A549 (cell line): ENCODE measurements around the gene ACSL4. TPM values are rescaled to one million over a fixed set of nuclear protein-coding genes. Genes with fewer than 3 reads are reported as not detected.

ENCODE experiments used
- ATAC-seq, 2 experiments: fragments of 200-7000 bp in 1 of 2; fragments of >200 bp in 1 of 2; cut with Nextera tagmentation in 1 of 2; cut with Tn5 transposase in 1 of 2; 3 replicates each; pipeline versions ENCODE4 v1.8.0 to v1.9.1; 2018 to 2020; ENCODE audit warnings: mild to moderate bottlenecking in 1 of 2, moderate library complexity in 1 of 2
- CTCF ChIA-PET: fragments of 300-600 bp; sonication (Branson Sonifier 250); formaldehyde crosslinking; extraction: SDS; loops from one replicate; lab custom pipeline; 2021; ENCODE audit warnings: antibody characterized with exemption, inconsistent platforms; lab: Yijun Ruan, JAX
- POLR2A ChIA-PET: fragments of 350-600 bp; formaldehyde crosslinking; extraction: SDS; loops from one replicate; lab custom pipeline; 2021; ENCODE audit warnings: antibody characterized with exemption, inconsistent platforms; lab: Yijun Ruan, JAX
- DNase-seq, 2 experiments: peaks; one replicate each; pipeline versions ENCODE4 v3.0.0 to v3.0.0-alpha.2; 2011 to 2016; ENCODE audit warnings: low read depth in 1 of 2, low spot score in 1 of 2
- FAIRE-seq: peaks from 2 replicates; lab custom pipeline; 2011; peaks lifted over from hg19 to GRCh38; lab: Jason Lieb, UNC
- H3K27ac ChIP-seq, 2 experiments: fragments of >200 bp; sonication (Bioruptor Twin); formaldehyde crosslinking; 3 replicates each; pipeline ENCODE4 v1.5.1; 2016 to 2017
- H3K4me1 ChIP-seq: fragments of >200 bp; sonication (Bioruptor Twin); formaldehyde crosslinking; 3 replicates; pipeline ENCODE4 v1.6.1; 2016
- H3K4me2 ChIP-seq: fragments of >200 bp; sonication (Bioruptor Twin); formaldehyde crosslinking; 3 replicates; pipeline ENCODE4 v1.6.1; 2016
- H3K4me3 ChIP-seq: fragments of >200 bp; sonication (Bioruptor Twin); formaldehyde crosslinking; 3 replicates; pipeline ENCODE4 v1.5.1; 2016
- H3K9me3 ChIP-seq: fragments of >200 bp; sonication (Bioruptor Twin); formaldehyde crosslinking; 3 replicates; pipeline ENCODE4 v1.6.1; 2016
- CBX8 ChIP-seq: fragments of 200-600 bp; sonication (generic); IDR thresholded peaks from 2 replicates; pipeline ENCODE4 v1.6.1; 2016
- CEBPB ChIP-seq, 2 experiments: fragments of >200 bp in 1 of 2; sonication (Bioruptor Twin) in 1 of 2; formaldehyde crosslinking in 1 of 2; IDR thresholded peaks; 2 replicates each; pipeline ENCODE4 v1.6.1; 2012 to 2016
- CHD4 ChIP-seq: fragments of 200-600 bp; sonication (generic); IDR thresholded peaks from 2 replicates; pipeline ENCODE4 v1.6.1; 2016; ENCODE audit warnings: antibody characterized with exemption, mild to moderate bottlenecking, borderline replicate concordance
- E2F6 ChIP-seq: IDR thresholded peaks from 2 replicates; pipeline ENCODE4 v1.6.1; 2012; ENCODE audit warnings: low read depth, borderline replicate concordance
- EHF ChIP-seq: fragments of 250-450 bp; sonication (Bioruptor Pico); IDR thresholded peaks from 2 replicates; pipeline ENCODE4 v1.5.0; 2020; ENCODE audit warnings: mild to moderate bottlenecking
- EHMT2 ChIP-seq: fragments of 200-600 bp; sonication (generic); IDR thresholded peaks from 2 replicates; pipeline ENCODE4 v1.6.1; 2016; ENCODE audit warnings: antibody characterized with exemption, low read depth, mild to moderate bottlenecking, moderate library complexity
- EP300 ChIP-seq, 2 experiments: fragments of >200 bp; sonication (Bioruptor Twin); formaldehyde crosslinking; IDR thresholded peaks; 2 replicates in 1 of 2; 3 replicates in 1 of 2; pipeline ENCODE4 v1.6.1; 2016 to 2017
- FOSL2 ChIP-seq, 2 experiments: fragments of 450-650 bp in 1 of 2; fragments of >200 bp in 1 of 2; sonication (Bioruptor Twin) in 1 of 2; formaldehyde crosslinking; IDR thresholded peaks; 2 replicates each; pipeline versions ENCODE4 v1.5.0 to v1.6.1; 2016 to 2020; ENCODE audit warnings: mild to moderate bottlenecking in 1 of 2, moderate library complexity in 1 of 2
- HDAC2 ChIP-seq: fragments of 200-600 bp; sonication (generic); IDR thresholded peaks from 2 replicates; pipeline ENCODE4 v1.6.1; 2016
- HEYL ChIP-seq: fragments of 250-450 bp; sonication (Bioruptor Pico); IDR thresholded peaks from 2 replicates; pipeline ENCODE4 v1.8.0; 2021; ENCODE audit warnings: mild to moderate bottlenecking, moderate library complexity
- HOXA7 ChIP-seq: fragments of 250-450 bp; sonication (Bioruptor Pico); IDR thresholded peaks from 2 replicates; pipeline ENCODE4 v1.5.0; 2020; ENCODE audit warnings: mild to moderate bottlenecking, moderate library complexity
- HOXB13 ChIP-seq: fragments of 250-450 bp; sonication (Bioruptor Pico); IDR thresholded peaks from 2 replicates; pipeline ENCODE4 v1.5.0; 2020; ENCODE audit warnings: low read depth, mild to moderate bottlenecking, moderate library complexity
- HOXB5 ChIP-seq: fragments of 250-450 bp; sonication (Bioruptor Pico); IDR thresholded peaks from 2 replicates; pipeline ENCODE4 v1.5.0; 2020; ENCODE audit warnings: mild to moderate bottlenecking, moderate library complexity
- MAX ChIP-seq: IDR thresholded peaks from 2 replicates; pipeline ENCODE4 v1.6.1; 2012
- MYC ChIP-seq: IDR thresholded peaks from 2 replicates; pipeline ENCODE4 v1.6.1; 2012; ENCODE audit warnings: mild to moderate bottlenecking, inconsistent platforms, low read length, improper control_type of control experiment, borderline replicate concordance
- POLR2A ChIP-seq: IDR thresholded peaks from 2 replicates; pipeline ENCODE4 v1.6.1; 2012; ENCODE audit warnings: mild to moderate bottlenecking, low read length
- RCOR1 ChIP-seq: fragments of 150-350 bp; IDR thresholded peaks from 2 replicates; pipeline ENCODE4 v1.6.1; 2014; ENCODE audit warnings: antibody characterized with exemption, low read length, low read depth
- TFCP2L1 ChIP-seq: fragments of 250-450 bp; sonication (Bioruptor Pico); IDR thresholded peaks from 2 replicates; pipeline ENCODE4 v1.5.0; 2021; ENCODE audit warnings: mild to moderate bottlenecking
- TP53 ChIP-seq: fragments of 250-450 bp; sonication (Bioruptor Pico); IDR thresholded peaks from 2 replicates; pipeline ENCODE4 v1.5.0; 2021; ENCODE audit warnings: mild to moderate bottlenecking, moderate library complexity
- ZC3H11A ChIP-seq: fragments of 450-650 bp; IDR thresholded peaks from 2 replicates; pipeline ENCODE4 v1.6.1; 2014; ENCODE audit warnings: antibody characterized with exemption, mild to moderate bottlenecking
- ZNF302 ChIP-seq: fragments of 250-450 bp; sonication (Bioruptor Pico); IDR thresholded peaks from 2 replicates; pipeline ENCODE4 v1.9.0; 2021; ENCODE audit warnings: inconsistent platforms, mild to moderate bottlenecking, moderate library complexity
- WGBS: methylation state at CpG from one replicate; pipeline ENCODE4 v1.1.6; 2017; ENCODE audit errors: missing lambda C conversion rate; 5-methylcytosine and 5-hydroxymethylcytosine counted together
- polyA plus RNA-seq, 4 experiments: library from polyadenylated mRNA; depleted of rRNA in 3 of 4; stranded (reverse); fragments of >200 nt; fragmentation: RNase III in 1 of 4; extraction: RNeasy Plus Mini Kit Qiagen cat#74134 plus additional on column Dnase treatment in 1 of 4; gene quantifications; 2 replicates in 3 of 4; 3 replicates in 1 of 4; pipeline ENCODE4 v1.2.3, GENCODE V29; 2011 to 2017
- TF ChIP-seq, protein P1 (sequence below): fragments of 200-600 bp; sonication (generic); IDR thresholded peaks from 2 replicates; pipeline ENCODE4 v1.6.1; 2016; ENCODE audit warnings: antibody characterized with exemption, mild to moderate bottlenecking, moderate library complexity
- TF ChIP-seq, protein P2 (sequence below): fragments of >200 bp; sonication (Bioruptor Twin); formaldehyde crosslinking; IDR thresholded peaks from 3 replicates; pipeline ENCODE4 v1.5.1; 2016
- TF ChIP-seq, protein P3 (sequence below): fragments of 250-450 bp; sonication (Bioruptor Pico); IDR thresholded peaks from 2 replicates; pipeline ENCODE4 v1.5.0; 2021; ENCODE audit warnings: mild to moderate bottlenecking, moderate library complexity, borderline replicate concordance

ACSL4 gene
- polyA plus RNA-seq, 2 of the 4 experiments (the other 2 are of a cell fraction): 31.6 to 36.8 TPM

- DNase-seq: no peak
- ATAC-seq: no peak
- POLR2A ChIA-PET: no interaction called here
- H3K9me3 ChIP-seq: no peaks in the 10 kb centered on the region
- H3K4me3 ChIP-seq: no peak overlapping the region
- H3K4me1 ChIP-seq: peaks cover 27% of the 10 kb centered on the region
- FAIRE-seq: peak; percentile 92
- TF ChIP-seq EP300 (IDR thresholded peaks at IDR 0.05) (no peak), MYC (no peak), HDAC2 (no peak), ZNF302 (no peak), FOSL2 (IDR thresholded peaks at IDR 0.05) (no peak), FOSL2 (CRISPR knock-in tag; IDR thresholded peaks at IDR 0.05) (no peak), TFCP2L1 (no peak), RCOR1 (no peak), CBX8 (no peak), EHMT2 (no peak)
- TF ChIP-seq, protein P1, sequence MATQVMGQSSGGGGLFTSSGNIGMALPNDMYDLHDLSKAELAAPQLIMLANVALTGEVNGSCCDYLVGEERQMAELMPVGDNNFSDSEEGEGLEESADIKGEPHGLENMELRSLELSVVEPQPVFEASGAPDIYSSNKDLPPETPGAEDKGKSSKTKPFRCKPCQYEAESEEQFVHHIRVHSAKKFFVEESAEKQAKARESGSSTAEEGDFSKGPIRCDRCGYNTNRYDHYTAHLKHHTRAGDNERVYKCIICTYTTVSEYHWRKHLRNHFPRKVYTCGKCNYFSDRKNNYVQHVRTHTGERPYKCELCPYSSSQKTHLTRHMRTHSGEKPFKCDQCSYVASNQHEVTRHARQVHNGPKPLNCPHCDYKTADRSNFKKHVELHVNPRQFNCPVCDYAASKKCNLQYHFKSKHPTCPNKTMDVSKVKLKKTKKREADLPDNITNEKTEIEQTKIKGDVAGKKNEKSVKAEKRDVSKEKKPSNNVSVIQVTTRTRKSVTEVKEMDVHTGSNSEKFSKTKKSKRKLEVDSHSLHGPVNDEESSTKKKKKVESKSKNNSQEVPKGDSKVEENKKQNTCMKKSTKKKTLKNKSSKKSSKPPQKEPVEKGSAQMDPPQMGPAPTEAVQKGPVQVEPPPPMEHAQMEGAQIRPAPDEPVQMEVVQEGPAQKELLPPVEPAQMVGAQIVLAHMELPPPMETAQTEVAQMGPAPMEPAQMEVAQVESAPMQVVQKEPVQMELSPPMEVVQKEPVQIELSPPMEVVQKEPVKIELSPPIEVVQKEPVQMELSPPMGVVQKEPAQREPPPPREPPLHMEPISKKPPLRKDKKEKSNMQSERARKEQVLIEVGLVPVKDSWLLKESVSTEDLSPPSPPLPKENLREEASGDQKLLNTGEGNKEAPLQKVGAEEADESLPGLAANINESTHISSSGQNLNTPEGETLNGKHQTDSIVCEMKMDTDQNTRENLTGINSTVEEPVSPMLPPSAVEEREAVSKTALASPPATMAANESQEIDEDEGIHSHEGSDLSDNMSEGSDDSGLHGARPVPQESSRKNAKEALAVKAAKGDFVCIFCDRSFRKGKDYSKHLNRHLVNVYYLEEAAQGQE: no peak
- TF ChIP-seq, all 56 proteins: peak for 0
- no peak overlapping the region for H3K4me2 ChIP-seq
- WGBS: 63% methylated on average over 3 of the region's 3 CpGs
- peak overlapping the region in 1 of 2 experiments; percentile 53; a peak in 2 of 6 replicates for H3K27ac ChIP-seq
- CTCF ChIA-PET: no interaction called here
Measured at GRCh38 chrX:109776432-109776831, 43.4 kb upstream of the ACSL4 start.

GRCh38 chrX:109775386-109775785 lies 42.3 kb upstream of the ACSL4 start:
- H3K4me1 ChIP-seq: peaks cover 27% of the 10 kb centered on the region
- ATAC-seq (no peak; a peak in 1 of 6 replicates), DNase-seq (no peak), FAIRE-seq (peak; percentile 13)
- ChIA-PET POLR2A (interaction anchor here (0.7 to 1.3 kb wide), 2 partner anchors 25 to 65 kb away, joined by 3 to 4 read pairs; no protein-coding TSS in a partner anchor), CTCF (interaction anchor here (2.0 kb wide), 1 partner anchor 116 kb away, joined by 6 read pairs; no protein-coding TSS in a partner anchor)
- no peak for TF ChIP-seq HOXB13
- TF ChIP-seq ZNF302: no peak
- TF ChIP-seq HEYL (CRISPR knock-in tag): no peak
- no peak for TF ChIP-seq MAX
- TF ChIP-seq HOXB5: no peak
- no peak for TF ChIP-seq CHD4
- TF ChIP-seq, protein P2, sequence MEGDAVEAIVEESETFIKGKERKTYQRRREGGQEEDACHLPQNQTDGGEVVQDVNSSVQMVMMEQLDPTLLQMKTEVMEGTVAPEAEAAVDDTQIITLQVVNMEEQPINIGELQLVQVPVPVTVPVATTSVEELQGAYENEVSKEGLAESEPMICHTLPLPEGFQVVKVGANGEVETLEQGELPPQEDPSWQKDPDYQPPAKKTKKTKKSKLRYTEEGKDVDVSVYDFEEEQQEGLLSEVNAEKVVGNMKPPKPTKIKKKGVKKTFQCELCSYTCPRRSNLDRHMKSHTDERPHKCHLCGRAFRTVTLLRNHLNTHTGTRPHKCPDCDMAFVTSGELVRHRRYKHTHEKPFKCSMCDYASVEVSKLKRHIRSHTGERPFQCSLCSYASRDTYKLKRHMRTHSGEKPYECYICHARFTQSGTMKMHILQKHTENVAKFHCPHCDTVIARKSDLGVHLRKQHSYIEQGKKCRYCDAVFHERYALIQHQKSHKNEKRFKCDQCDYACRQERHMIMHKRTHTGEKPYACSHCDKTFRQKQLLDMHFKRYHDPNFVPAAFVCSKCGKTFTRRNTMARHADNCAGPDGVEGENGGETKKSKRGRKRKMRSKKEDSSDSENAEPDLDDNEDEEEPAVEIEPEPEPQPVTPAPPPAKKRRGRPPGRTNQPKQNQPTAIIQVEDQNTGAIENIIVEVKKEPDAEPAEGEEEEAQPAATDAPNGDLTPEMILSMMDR: no peak
- TF ChIP-seq RCOR1: no peak
- no peak for TF ChIP-seq CEBPB (IDR thresholded peaks at IDR 0.05)
- no peak for TF ChIP-seq TP53 (CRISPR knock-in tag)
- TF ChIP-seq EHF (CRISPR knock-in tag): no peak
- no peak for TF ChIP-seq ZC3H11A
- no peak for TF ChIP-seq HDAC2
- no peak for TF ChIP-seq POLR2A
- TF ChIP-seq, protein P3, sequence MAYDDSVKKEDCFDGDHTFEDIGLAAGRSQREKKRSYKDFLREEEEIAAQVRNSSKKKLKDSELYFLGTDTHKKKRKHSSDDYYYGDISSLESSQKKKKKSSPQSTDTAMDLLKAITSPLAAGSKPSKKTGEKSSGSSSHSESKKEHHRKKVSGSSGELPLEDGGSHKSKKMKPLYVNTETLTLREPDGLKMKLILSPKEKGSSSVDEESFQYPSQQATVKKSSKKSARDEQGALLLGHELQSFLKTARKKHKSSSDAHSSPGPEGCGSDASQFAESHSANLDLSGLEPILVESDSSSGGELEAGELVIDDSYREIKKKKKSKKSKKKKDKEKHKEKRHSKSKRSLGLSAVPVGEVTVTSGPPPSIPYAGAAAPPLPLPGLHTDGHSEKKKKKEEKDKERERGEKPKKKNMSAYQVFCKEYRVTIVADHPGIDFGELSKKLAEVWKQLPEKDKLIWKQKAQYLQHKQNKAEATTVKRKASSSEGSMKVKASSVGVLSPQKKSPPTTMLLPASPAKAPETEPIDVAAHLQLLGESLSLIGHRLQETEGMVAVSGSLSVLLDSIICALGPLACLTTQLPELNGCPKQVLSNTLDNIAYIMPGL (CRISPR knock-in tag): no peak
- no peak for TF ChIP-seq HOXA7 (CRISPR knock-in tag)
- no peak for TF ChIP-seq E2F6
- no peak overlapping the region for H3K4me3 ChIP-seq
- peak overlapping the region; percentile 57 for H3K4me2 ChIP-seq
- H3K9me3 ChIP-seq: peaks cover 5% of the 10 kb centered on the region; the same call in 1 of the 3 replicates
- WGBS: 84% methylated on average over 3 of the region's 3 CpGs
- peak overlapping the region; percentile 60 to 78 for H3K27ac ChIP-seq
